Esophagus mucosa (tissue), 1 donor: Measurements from ENCODE around the gene REEP1. TPM values are rescaled to one million over a fixed set of nuclear protein-coding genes. Genes with fewer than 3 reads are reported as not detected.

Source experiments
- ATAC-seq: fragments of 200-7000 bp; cut with Tn5 transposase; one replicate; pipeline ENCODE4 v1.9.1; 2020
- total RNA-seq: library from RNA; stranded (reverse); gene quantifications from one replicate; pipeline ENCODE4 v1.2.4, GENCODE V29; 2023
- donor health status: DM: yes; HTN: yes; CAD: no.

The REEP1 gene
- total RNA-seq, 1 donor from 2014 or later, result 1.6 TPM

DNA sequence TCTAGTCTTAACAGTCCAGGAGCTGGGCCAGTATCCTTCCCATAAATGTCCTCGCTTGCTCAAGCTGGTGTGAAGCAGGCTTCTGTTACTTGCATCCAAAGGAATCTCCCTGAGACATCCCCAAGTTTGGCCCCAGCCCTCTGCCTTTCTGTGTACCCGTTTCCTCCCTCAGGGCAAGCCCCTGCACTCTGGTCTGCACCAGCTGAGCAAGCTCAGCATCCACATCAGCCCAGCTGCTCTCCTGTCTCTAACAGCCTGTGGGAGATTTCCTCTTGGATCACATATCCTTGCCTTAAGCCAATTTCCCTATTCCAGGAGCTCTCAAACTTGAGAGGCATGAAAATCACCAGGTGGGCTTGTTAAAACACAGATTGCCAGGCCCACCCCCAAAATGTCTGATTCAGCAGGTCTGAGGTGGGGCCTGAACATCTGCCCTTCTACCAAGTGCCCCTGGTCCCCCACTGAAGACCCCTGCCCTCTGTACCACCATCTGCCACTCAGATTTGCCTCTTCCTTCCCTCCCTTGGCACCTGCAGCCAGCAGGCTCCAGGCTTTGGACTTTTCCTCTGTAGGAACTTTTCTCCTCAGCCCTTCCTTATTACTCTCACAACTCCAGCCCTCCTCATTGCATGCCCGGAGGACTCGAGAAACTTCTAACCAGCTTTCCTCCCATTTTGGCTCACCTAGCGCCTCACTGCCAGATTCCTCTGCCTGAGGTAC lies 32.1 kb downstream of the REEP1 start:
- no peak for ATAC-seq

DNA sequence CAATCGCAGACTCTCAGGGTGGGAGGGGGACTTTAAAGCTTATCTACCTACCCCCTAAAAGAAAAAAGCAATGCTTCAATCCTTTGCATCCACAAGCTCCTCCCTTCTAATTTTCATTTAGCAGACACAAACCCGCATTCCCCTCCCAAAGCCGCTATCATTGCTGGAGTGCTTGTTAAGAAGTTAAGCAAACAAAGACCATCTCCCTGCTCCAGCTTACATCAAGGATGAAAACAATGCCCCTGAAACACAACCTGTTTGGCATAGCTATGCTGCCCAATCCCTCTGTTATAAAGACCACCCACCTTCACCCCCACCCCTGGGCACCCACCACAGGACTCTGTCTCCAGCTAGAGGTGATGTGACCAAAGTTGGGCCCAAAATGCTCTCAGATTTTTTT lies 33.0 kb downstream of the REEP1 start:
- no peak for ATAC-seq

DNA sequence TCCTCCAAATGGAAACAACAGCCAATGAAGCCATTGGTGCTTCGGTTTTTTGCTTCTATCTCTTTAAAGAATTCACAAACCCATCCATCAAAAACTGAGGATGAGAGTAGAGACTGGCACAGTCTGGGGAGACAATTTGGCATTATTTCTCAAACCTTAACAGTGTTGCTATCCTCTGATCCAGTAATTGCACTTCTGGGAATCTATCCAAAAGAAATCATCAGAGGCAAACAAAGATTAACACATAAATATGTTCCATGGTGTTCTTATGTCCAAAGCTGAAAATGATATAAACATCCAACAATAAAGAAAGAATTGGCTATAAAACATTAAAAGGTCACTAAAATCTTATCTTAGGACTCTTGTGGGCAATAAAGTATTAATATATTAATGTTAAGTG lies 35.1 kb downstream of the REEP1 start:
- ATAC-seq, result no peak

DNA sequence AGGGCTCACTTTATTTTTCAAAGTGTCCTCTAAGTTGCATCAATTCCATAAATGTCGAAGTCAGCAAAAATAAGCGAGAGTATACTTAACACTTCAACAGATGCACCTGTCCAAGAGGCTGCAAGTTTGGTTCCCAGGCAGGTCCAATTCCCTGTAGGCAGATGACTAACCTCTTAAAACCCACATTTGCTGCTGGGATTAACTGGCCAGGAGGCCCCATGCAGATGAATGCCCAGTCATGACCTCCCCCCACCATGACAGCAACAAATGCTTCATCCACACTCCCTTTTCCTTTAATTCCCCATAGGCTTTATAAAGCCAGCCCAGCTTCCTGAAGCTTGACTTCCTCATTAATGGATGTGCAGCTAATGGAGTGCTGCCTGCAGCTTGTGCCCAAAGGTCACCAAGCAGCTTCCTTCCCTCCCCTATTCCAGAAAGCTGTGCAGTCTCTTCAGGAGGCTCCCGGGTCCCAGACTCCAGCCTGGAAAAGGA lies 35.7 kb downstream of the REEP1 start:
- no peak for ATAC-seq

DNA sequence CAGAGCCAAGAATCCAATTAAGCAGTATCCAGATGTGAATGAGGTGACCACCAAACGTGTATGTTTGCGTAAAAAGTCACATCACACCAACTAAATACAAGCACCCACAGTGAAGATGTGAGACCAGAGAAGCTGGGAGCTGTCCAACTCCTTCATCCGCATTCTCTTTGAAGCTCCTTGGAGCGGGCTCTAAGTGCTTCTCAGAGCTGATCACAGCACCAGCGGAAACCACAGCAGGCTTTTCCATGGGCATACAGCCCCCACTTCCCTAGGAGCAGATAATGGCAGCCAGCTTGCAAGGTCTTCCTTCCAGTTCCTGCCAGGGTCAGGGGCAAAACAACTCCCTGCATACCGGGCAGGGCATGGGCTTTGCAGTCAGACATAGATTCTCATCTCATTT lies 36.4 kb downstream of the REEP1 start:
- no peak for ATAC-seq

DNA sequence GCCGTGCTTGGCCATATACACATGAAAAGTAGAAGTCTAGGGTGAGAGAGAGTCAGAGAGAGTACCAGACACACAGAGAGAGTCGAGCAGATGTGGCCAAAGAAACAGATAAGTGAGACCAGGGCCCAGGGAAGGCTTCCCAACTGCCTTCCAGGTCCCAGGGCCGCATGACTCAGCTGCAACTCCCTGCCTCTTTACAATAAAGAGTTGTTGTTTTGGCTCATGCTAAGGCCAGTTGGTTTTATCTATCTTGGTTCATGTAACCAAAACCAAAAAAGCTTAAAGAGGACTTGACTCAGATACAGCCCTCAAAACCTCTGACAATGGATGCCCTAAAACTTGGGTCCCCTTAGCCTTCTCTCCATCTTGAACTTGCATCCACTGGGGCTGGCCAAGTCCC lies 36.9 kb downstream of the REEP1 start:
- ATAC-seq, result no peak

DNA sequence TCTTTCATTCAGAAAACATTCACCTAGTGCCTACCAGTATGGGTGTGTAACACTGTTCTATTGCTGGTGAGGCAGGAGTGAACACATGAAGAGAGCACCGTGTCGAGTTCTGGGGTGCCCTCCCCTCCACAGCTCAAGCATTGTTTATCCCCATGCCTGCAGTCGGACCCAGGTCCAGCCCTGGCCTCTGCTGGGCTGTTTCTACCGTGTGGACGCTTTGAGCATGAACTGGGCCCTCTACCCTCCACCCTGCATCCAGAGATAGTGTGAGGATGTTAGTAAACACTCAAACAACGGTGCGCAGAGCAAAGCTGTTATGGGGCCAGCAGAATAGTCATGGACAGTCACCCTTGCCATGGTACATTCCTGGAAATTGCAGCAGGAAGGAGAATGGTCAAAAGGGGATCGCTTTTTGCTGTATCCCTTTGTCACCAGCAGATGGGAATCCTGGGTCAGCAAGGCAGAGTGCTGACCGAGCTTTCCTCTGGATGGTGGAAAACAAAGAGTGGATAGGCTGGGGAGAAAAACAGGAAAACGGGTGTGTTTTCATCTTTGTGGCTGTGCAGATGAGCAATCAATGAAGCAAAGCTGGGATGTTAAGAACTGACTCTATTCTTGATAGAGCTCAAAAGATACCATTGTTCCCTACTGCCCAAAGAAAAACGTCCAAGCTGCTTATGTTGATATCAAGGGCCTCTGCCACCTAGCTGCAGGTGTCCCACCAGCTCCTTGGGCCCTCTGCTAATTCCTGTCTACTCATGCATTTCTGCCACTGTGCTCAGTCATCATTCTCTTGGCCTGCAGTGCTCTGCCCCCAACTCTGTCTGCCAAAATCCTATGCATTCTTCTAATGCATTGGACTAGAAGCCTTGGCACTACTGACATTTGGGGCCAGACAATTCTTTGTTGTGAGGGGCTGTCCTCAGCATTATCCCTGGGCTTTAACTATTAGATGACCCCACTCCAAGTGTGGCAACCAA lies 38.7 kb downstream of the REEP1 start:
- peak; percentile 29 for ATAC-seq

DNA sequence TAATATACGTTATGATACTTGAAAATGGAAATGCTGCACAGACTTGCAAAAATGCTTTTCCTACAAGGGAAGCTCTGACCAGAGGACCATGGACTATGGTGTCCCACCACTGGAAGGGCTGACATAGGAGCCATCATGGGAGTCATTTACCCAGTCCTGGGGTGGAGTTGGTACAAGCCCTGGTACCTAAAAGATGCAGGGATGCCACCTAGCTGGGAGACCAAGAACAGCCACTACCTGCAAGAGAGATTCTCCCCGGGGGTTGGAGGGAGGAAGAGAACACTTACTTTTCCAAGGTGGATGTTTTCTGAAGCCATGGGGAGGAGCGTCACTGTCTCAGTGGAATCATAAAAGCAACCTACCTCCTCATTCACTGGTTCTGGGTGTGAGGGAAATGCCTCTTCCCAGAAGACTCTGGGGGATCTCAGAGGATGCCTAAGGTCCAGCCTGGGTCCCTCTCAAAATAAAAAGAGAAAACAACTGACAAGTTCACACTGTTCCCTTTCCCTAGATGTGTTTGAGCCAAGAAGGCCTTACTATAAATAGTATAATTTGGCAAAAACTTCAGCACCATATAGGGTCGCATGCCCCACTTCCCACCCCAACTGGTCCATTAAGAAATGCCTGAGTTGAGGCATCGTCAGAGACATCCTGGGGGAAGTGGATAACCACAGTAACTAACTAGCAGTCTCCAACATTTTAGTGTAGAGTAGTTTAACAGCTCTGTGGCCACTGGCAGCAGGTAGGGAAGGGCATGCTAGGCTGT lies 39.9 kb downstream of the REEP1 start:
- ATAC-seq, result peak; percentile 46

DNA sequence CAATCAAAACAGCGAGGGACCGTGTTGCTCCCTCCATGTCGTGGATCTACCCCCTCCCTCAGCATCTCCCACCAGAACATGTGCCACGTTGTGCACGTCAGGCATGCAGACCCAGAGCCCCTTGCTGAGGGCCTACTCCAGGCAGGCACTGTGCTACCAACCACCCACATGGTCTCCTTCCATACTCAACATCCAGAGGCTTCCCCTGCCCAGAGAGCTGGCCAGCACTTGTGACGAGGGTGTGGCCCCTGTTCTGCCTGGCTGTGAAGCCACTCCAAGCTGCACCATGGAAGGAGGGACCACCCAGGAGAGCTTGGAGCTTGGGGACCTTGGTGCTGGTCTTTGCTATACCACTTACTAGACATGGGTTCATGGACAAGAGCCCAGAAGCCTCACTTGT lies 40.5 kb downstream of the REEP1 start:
- no peak for ATAC-seq

DNA sequence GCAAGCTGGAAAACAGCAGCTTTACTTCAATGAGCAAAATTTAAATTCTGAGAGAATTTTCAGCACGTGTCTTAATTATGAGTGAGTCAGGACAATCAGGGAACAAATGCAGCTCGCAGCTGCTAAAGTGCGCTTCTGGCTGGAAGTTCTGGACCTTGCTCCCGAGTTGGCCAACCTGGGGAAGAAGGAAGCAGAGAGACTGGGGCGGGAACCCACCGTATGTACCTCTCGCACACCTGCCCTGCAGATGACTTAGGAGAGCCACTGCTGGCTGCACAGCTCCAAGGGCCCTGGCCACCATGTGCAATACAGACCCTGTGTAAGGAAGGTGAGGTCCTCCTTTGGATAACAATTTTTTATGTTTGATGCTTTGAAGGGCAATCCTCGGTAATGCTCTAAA lies 42.4 kb downstream of the REEP1 start:
- ATAC-seq, result no peak

DNA sequence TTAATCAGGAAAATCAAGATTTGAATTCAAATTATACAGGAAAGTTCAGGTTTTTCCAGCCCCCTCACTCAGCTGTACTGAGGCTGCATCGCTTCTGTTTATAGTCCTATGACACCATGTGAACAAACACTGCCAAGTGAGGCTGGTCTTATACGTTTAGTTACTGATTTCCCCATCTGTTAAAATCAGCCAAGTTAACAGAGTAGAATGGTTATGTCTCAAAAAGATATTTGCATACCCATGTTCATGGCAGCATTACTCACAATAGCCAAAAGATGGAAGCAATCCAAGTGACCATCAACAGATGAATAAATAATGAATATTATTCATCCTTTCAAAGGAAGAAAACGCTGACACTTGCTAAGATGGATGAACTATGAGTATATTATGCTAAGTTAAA lies 43.8 kb downstream of the REEP1 start:
- ATAC-seq, result no peak

DNA sequence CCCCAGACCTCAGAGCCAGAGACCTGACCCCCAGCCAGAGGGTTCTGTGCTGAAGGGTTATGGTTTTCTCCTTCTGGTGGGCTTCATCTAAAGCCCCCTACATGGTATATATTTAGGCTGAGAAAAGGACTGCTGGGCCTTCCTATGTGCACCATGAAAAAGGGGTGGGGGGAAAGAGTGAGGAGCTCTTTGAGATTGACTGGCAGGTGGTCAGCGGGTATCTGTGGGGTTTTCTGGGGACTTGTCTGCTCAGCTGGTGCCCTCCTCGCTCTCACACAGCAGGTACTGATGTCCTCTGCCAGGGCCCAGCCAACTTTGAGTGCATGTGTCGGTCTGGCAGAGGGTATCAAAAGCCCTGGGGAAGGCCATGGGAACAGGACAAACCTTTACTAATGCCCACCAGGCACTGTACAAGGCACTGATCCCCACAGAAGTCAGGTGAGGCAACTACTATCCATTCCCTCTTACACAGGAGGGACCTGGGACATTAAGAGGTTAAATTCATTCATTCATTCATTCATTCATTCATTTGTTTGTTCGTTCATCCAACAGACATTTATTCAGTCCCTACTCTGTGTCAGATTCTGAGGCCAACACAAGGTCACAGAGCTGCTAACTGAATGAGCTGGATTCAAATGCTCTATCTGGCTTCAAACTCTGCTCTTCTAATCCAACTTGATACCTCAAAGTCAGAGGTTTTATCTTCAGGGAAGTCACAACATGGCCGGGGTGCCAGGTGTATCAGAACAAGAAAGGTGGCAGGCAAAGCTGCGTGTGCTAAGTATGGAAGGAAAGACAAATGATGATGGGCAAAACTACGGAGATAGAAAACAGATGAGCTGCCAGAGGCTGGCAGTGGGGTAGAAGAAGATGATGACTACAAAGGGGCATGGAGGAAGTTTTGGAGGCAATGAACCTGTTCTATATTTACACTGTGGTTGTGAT lies 44.6 kb downstream of the REEP1 start:
- ATAC-seq, result no peak

DNA sequence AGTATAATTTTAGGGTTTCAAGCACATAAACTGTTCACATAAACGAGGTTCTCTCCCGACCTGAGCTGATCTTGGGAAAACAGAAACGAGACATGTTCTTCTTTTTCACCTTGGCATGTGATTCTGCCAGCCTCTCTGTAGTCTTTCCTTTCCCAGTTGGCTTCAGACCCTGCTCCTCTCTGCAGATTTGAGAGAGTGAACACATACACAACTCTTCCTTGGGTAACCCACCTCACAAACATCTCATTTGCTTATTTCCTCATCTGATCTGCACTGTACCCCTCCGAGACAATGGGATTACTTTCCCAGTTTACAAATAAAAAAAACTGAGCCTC lies 46.1 kb downstream of the REEP1 start:
- no peak for ATAC-seq

DNA sequence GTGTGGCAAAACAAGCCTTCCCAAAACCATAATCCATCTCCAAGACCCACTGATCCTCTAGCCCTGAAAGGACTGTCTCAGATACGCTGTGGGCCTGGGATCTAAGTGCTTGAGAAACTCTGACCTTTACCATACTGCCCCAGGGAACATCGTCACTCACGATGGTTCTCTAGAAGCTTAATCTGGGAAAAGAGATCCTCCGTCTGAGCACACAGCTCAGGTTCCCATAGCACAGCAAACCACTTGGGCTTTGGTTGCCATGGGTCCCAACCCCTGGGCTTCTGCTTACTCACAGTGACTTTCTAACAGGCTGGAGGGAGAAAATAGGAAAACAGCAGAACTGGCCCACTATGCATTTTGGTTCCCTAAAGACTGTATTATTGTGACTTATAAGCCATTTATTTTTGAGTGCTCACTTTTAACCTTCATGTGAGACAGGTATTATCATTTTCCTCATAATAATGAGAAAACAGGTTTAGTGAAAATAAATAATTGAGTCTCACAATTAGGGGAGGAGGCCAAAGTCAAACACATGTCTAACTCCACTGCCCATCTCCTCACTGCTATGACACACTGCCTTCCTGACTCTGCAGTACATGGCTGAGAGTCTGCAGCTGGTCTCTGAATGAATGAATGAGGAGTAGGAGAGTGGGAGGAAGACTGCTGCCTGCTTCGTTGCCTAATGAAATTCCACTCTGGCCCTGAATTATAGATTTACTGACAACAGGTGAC lies 46.7 kb downstream of the REEP1 start:
- no peak for ATAC-seq

DNA sequence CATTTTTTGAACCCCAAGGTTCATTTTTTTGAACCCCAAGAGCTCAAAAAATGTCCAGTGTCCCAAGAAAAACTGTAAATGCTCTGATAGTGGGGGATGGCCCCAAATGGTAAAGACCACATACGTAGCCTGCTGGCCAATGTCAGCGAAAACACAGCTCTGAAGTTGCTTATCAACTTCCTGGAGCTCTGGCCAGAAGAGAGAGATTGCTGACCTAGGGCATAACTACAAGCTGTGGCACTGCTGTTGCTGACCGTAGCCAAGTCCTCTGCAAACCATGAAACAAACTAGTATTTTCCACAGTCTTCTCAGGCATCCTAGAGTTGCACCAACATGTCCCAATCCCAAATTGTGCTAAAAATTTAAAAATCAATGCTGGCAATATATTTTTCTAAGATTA lies 50.9 kb downstream of the REEP1 start:
- ATAC-seq, result no peak

DNA sequence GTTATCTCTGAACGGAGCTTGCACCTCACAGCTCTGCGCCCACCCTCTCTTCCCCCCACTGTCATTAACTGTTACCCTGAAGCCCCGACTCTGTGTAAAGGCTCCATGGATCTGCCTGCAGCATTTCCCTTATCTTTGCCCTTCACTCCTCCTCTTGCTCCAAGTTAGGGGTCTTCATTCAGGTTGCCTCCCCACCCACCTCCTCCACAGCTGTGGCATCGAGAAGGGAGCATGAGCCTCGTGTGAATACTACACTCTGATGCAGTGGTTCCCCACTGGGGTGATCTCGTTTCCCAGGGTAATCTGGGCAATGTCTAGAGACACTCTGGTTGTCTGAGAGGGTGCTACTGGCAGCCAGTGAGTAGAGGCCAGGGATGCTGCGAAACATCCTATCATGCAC lies 51.4 kb downstream of the REEP1 start:
- ATAC-seq, result no peak

DNA sequence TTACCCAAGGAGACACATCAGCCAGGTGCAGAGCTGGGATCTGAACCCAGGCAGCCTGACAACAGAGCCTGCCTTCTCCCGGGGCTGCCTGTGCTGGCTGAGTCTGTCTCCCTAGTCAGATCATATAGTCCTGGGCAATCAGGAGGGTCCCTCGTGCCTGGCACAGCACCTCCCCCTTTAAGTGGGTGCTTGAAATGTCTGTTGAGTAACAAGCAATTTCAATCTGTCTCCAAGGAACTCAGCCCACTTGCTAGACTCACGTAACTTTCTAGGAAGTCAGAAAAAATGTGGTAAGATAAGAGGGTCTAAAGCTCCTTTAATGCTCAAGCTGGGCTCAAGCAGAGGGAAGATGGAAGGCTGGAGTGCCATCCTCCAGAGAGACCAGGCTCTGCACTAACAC lies 51.9 kb downstream of the REEP1 start:
- no peak for ATAC-seq

DNA sequence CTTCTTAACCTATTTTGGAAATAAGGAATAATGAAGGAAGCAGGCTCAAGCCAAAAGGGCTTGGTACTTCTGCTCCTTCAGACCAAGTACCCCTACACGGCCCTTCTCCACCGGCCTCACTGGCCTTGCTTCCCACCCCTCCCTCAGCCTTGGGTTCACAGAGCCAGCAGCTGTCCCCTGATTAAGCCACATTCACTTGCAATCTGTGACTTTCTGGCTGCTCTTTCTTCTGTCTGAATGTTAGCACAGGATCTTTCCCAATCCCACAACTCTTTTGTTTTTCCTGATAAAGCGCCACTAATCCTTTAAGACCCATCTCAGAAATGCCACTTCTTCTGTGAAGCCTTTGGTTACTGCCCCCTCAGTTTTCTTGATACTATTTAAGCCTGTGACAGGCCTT lies 52.4 kb downstream of the REEP1 start:
- ATAC-seq, result no peak

DNA sequence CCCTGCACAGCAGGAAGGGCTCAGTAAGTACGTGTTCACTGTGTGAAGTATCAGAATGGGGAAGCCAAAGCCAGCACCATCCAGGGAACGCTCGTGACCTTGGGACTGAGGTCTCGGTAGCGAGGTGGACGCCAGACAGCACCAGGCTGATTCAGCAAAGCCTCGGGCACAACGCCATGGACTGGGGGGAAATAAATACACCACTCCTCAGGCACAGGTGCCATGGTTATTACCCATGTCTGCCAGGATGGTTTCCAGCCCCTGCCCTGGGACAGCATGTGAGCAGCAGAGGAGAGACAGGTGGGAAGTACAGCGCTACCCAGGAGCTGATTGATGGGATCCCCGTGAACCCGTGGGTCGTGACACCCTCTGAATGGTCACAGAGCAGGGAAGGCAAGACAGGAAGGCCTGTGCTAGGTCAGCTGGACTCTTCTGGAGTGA lies 53.0 kb downstream of the REEP1 start:
- no peak for ATAC-seq

DNA sequence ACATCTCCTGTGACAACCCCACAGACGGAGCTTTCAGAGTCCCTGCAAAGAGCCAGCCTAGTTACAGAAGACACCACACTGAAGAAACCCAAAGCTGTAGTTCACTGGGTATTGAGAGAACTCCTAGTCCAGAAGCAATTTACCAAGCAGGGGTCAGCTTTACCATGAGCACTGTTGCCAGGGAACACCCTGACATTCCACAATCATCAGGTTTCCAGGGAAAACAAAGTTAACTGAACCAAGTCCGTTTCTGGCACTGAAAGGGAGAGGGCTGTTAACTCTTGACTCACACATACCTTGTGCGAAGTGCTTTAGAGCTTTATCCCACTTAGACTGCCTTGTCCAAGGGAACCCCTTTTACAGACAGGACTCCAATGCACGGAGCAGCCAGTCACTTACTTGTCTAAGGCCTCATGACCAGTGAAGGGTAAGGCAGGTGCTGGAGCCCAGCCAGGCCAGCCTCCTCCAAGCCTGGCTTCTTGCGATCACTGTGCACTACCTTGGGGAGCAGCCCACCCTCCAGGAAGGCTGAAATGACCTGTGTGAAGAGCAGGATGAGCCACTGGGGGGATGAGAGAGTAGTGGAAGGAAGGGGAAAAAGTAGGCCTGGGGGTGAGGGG lies 53.9 kb downstream of the REEP1 start:
- ATAC-seq, result no peak
